Endothelial cell of umbilical vein (primary cell): Measurements from ENCODE around the gene EFNA5.

ENCODE experiments used
- EZH2 ChIP-seq: IDR thresholded peaks from 2 replicates; pipeline ENCODE4 v1.6.1; 2012; ENCODE audit warnings: borderline replicate concordance, low read depth, mild to moderate bottlenecking, moderate library complexity, low read length, inconsistent platforms; ENCODE audit not compliant: severe bottlenecking
- FOS ChIP-seq: IDR thresholded peaks from 2 replicates; pipeline ENCODE4 v1.6.1; 2011; ENCODE audit warnings: mild to moderate bottlenecking, low read length, moderate library complexity, borderline replicate concordance; ENCODE audit not compliant: insufficient read depth
- GATA2 ChIP-seq: IDR thresholded peaks from 2 replicates; pipeline ENCODE4 v1.7.0; 2011; ENCODE audit warnings: low read depth, mild to moderate bottlenecking, moderate library complexity, mixed read lengths, low read length; ENCODE audit not compliant: insufficient read length, insufficient read depth
- POLR2A ChIP-seq: IDR thresholded peaks from 2 replicates; pipeline ENCODE4 v1.6.1; 2012; ENCODE audit warnings: low read depth, mild to moderate bottlenecking, control low read depth, low read length
- POLR2AphosphoS5 ChIP-seq: IDR thresholded peaks from 2 replicates; pipeline ENCODE4 v1.6.1; 2012; ENCODE audit warnings: low read depth, mild to moderate bottlenecking, control low read depth, low read length, moderate library complexity; ENCODE audit not compliant: insufficient read depth
- TF ChIP-seq, protein P1 (sequence below), 2 donors: IDR thresholded peaks; 1 replicate in 1 of 2; 2 replicates in 1 of 2; pipeline ENCODE4 v1.5.1; 2011; ENCODE audit warnings: low read length in 2 of 2, mild to moderate bottlenecking in 2 of 2, moderate library complexity in 2 of 2, control low read depth in 1 of 2, inconsistent platforms in 1 of 2, low read depth in 1 of 2; ENCODE audit not compliant: insufficient read depth in 1 of 2; ENCODE audit errors: extremely low read depth in 1 of 2
- TF ChIP-seq, protein P2 (sequence below): IDR thresholded peaks from 2 replicates; pipeline ENCODE4 v1.6.1; 2011; ENCODE audit not compliant: insufficient read depth, insufficient read length

DNA sequence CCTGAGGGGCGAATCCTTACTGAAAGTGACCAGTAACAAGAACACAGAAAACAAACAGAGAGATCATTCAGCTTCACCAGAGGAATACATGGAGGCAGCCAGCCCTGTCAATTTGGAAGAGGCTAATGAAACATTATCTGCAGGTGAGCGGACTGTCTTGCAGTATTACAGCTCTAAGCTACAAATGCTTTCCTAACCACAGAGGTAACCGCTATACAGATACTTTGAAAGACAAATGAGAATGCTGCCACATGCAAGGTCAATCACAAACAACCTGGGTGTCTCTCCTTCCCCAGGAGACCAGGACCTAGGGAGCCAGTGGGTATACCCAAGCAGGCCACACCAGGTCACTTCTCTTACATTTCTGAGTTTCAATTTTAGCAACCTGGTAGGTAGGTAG is 30.2 kb downstream of the EFNA5 start:
- TF ChIP-seq, protein P1, sequence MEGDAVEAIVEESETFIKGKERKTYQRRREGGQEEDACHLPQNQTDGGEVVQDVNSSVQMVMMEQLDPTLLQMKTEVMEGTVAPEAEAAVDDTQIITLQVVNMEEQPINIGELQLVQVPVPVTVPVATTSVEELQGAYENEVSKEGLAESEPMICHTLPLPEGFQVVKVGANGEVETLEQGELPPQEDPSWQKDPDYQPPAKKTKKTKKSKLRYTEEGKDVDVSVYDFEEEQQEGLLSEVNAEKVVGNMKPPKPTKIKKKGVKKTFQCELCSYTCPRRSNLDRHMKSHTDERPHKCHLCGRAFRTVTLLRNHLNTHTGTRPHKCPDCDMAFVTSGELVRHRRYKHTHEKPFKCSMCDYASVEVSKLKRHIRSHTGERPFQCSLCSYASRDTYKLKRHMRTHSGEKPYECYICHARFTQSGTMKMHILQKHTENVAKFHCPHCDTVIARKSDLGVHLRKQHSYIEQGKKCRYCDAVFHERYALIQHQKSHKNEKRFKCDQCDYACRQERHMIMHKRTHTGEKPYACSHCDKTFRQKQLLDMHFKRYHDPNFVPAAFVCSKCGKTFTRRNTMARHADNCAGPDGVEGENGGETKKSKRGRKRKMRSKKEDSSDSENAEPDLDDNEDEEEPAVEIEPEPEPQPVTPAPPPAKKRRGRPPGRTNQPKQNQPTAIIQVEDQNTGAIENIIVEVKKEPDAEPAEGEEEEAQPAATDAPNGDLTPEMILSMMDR (IDR thresholded peaks at IDR 0.05; ENCODE audit: extremely low read depth in 1 of 2, insufficient read depth in 1 of 2, low read depth in 1 of 2, low read length in 2 of 2) = no peak
- TF ChIP-seq GATA2 = no peak
- no peak for TF ChIP-seq POLR2A
- no peak for TF ChIP-seq EZH2
- TF ChIP-seq, protein P2, sequence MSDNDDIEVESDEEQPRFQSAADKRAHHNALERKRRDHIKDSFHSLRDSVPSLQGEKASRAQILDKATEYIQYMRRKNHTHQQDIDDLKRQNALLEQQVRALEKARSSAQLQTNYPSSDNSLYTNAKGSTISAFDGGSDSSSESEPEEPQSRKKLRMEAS = no peak
- no peak for TF ChIP-seq FOS
- TF ChIP-seq POLR2AphosphoS5 = no peak
